ENCODE measurements around the gene DDX5. TPM values are rescaled to one million over a fixed set of nuclear protein-coding genes. Genes with fewer than 3 reads are reported as not detected.

The DDX5 gene
- total and polyA plus RNA-seq, 4 donors: 426 to 730 (median 528) TPM

GRCh38 chr17:64499805-64500486 lies 6.1 kb downstream of the DDX5 start:
- Histone ChIP-seq H3K27me3 (ENCODE audit: control insufficient read depth in 3 of 3, insufficient read depth in 3 of 3, low read length in 2 of 3) (no peaks in the 10 kb centered on the region), H3K36me3 (ENCODE audit: control insufficient read depth in 4 of 4, insufficient read depth in 4 of 4, low read length in 4 of 4) (peaks cover 25 to 67% (median 51%) of the 10 kb centered on the region in 4 donors), H3K4me1 (ENCODE audit: control insufficient read depth in 5 of 5, insufficient read depth in 5 of 5, low read length in 5 of 5) (peaks cover 0 to 35% (median 11%) of the 10 kb centered on the region in 5 donors), H3K9me3 (ENCODE audit: control insufficient read depth in 4 of 4, insufficient read depth in 3 of 4, low read length in 3 of 4) (no peaks in the 10 kb centered on the region), H3K4me3 (no peak overlapping the region), H3K27ac (ENCODE audit: low read depth in 1 of 2, low read length in 1 of 2) (no peak overlapping the region), H3K9ac (ENCODE audit: insufficient read depth in 1 of 2, low read length in 2 of 2) (no peak overlapping the region)
- WGBS, 2 donors: 87 to 89% methylated on average over 6 of the region's 6 CpGs
- no peak for TF ChIP-seq CTCF (IDR thresholded peaks at IDR 0.05; ENCODE audit: control extremely low read depth, extremely low read depth)
- ATAC-seq (ENCODE audit: insufficient read depth, low FRiP score) (no peak), DNase-seq (no peak)

GRCh38 chr17:64498308-64499203 lies 7.5 kb downstream of the DDX5 start:
- no peak for DNase-seq
- no peak overlapping the region for H3K9ac ChIP-seq (ENCODE audit: insufficient read depth in 1 of 2, low read length in 2 of 2)
- no peak for TF ChIP-seq CTCF (IDR thresholded peaks at IDR 0.05; ENCODE audit: control extremely low read depth, extremely low read depth)
- ATAC-seq (ENCODE audit: insufficient read depth, low FRiP score): no peak
- no peak overlapping the region for H3K4me3 ChIP-seq
- 76 to 80% methylated on average over 7 of the region's 7 CpGs for WGBS, 2 donors
- H3K4me1 ChIP-seq (ENCODE audit: control insufficient read depth in 5 of 5, insufficient read depth in 5 of 5, low read length in 5 of 5): peaks cover 0 to 30% (median 3%) of the 10 kb centered on the region in 5 donors
- H3K27me3 ChIP-seq (ENCODE audit: control insufficient read depth in 3 of 3, insufficient read depth in 3 of 3, low read length in 2 of 3): no peaks in the 10 kb centered on the region
- peaks cover 22 to 58% (median 41%) of the 10 kb centered on the region in 4 donors for H3K36me3 ChIP-seq (ENCODE audit: control insufficient read depth in 4 of 4, insufficient read depth in 4 of 4, low read length in 4 of 4)
- no peaks in the 10 kb centered on the region for H3K9me3 ChIP-seq (ENCODE audit: control insufficient read depth in 4 of 4, insufficient read depth in 3 of 4, low read length in 3 of 4)
- no peak overlapping the region for H3K27ac ChIP-seq (ENCODE audit: low read depth in 1 of 2, low read length in 1 of 2)

- H3K36me3 ChIP-seq (ENCODE audit: control insufficient read depth in 4 of 4, insufficient read depth in 4 of 4, low read length in 4 of 4): peaks cover 18 to 53% (median 36%) of the 10 kb centered on the region in 4 donors
- H3K9me3 ChIP-seq (ENCODE audit: control insufficient read depth in 4 of 4, insufficient read depth in 3 of 4, low read length in 3 of 4): no peaks in the 10 kb centered on the region
- H3K4me1 ChIP-seq (ENCODE audit: control insufficient read depth in 5 of 5, insufficient read depth in 5 of 5, low read length in 5 of 5): peaks cover 0 to 23% (median 3%) of the 10 kb centered on the region in 5 donors
- 42 to 54% methylated on average over 4 of the region's 4 CpGs for WGBS, 2 donors
- no peak for TF ChIP-seq CTCF (IDR thresholded peaks at IDR 0.05; ENCODE audit: control extremely low read depth, extremely low read depth)
- no peak overlapping the region for H3K9ac ChIP-seq (ENCODE audit: insufficient read depth in 1 of 2, low read length in 2 of 2)
- H3K27ac ChIP-seq (ENCODE audit: low read depth in 1 of 2, low read length in 1 of 2): peak overlapping the region; percentile 73 to 77
- ATAC-seq (ENCODE audit: insufficient read depth, low FRiP score) (no peak), DNase-seq (no peak)
- no peaks in the 10 kb centered on the region for H3K27me3 ChIP-seq (ENCODE audit: control insufficient read depth in 3 of 3, insufficient read depth in 3 of 3, low read length in 2 of 3)
- no peak overlapping the region for H3K4me3 ChIP-seq
Observed at GRCh38 chr17:64497565-64498035, 8.5 kb downstream of the DDX5 start.

Measured in lung (tissue), 12 donors.